NCI-H748 treated with DMSO at 0.1 percent for 48 hours (cell line): Measurements from ENCODE around the gene CDC42SE2.
"Not testable (repeated sequence)": the region's sequence is repeated elsewhere in the genome, so short reads cannot be mapped to it uniquely, and the experiment has no call there.

Experiments used
- DNase-seq: peaks from one replicate; lab custom pipeline; 2025; lab: John Stamatoyannopoulos, UW

The CDC42SE2 gene

GRCh38 chr5:131318455-131318854 lies 54.6 kb downstream of the CDC42SE2 start:
- DNase-seq = no peak

DNA sequence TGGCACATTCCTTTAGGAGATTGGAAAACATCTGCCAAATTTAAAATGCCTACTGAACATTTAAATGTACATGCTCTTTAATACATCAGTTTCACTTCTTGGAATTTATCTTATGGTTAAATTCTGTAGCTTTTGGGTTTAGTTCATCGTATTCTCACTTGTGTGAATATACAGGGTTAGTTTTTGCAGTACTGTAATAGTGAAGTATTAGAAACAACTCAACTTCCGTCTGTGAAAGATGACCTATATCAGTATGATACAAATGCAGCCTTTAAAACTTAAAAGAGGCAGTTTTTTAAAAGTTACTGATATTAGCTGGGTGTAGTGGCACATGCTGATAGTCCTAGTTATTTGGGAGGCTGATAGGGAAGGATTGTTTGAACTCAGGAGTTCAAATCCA lies 57.2 kb downstream of the CDC42SE2 start:
- DNase-seq = no peak

GRCh38 chr5:131322926-131323325 lies 59.1 kb downstream of the CDC42SE2 start:
- no peak for DNase-seq

DNA sequence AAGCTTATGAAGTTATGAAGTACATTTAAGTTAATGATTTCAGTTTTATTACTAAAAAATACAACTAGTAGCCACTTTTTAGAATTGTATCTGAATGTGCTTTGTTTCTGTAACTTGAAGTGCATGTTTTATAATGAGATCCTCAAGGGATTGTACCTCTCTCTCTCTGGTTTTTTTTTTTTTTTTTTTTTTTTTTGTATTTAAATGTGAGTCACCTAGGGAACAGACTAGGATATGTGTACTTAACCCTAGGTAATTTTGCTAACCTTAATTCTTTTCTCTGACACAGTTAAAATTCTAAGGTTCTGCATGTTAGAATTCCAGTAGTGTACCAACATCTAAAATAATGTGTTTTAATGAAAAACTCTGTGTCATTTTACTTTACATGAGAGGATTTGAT lies 59.5 kb downstream of the CDC42SE2 start:
- DNase-seq = no peak

GRCh38 chr5:131324303-131324702 lies 60.5 kb downstream of the CDC42SE2 start:
- no peak for DNase-seq

- DNase-seq = no peak
These were observed 64.9 kb downstream of the CDC42SE2 start for GRCh38 chr5:131328536-131329285.

DNA sequence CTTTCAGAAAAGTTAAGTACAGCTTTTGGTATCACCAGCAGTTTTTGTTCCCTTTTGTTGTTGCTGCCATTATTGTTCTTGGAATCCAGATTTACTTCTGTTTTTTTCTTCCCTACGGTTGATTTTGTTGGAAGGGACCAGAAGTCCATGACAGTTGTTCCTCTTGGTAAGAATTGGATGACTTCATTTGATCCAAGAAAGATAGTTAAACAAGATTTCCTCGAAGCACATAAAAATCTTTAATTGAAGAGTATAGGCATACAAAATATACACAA lies 65.4 kb downstream of the CDC42SE2 start:
- DNase-seq = no peak

DNA sequence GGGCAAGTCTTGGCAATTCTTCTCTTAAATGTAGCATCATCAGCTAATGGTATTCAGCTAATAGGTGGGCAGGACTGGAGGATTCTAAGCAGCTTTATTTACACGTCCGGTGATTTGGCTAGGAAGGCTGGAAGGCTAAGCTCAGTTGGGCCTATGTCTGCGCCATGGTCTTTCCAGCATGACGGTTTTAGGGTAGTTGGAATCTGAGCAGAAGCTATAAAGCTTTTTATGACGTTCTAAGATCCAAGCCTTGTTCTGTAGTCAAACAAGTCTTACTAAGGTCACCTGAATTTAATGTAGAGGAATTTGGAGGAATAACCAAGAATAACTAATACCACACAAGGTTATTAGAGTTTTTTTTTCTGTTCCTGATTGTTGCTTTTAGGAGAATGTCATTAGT lies 66.2 kb downstream of the CDC42SE2 start:
- no peak for DNase-seq

DNA sequence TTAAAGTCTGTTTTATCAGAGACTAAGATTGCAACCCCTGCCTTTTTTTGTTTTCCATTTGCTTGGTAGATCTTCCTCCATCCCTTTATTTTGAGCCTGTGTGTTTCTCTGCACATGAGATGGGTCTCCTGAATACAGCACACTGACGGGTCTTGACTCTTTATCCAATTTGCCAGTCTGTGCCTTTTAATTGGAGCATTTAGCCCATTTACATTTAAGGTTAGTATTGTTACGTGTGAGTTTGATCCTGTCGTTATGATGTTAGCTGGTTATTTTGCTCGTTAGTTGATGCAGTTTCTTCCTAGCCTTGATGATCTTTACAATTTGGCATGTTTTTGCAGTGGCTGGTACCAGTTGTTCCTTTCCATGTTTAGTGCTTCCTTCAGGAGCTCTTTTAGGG lies 71.9 kb downstream of the CDC42SE2 start:
- not testable (repeated sequence) for DNase-seq

GRCh38 chr5:131336801-131337200 lies 72.9 kb downstream of the CDC42SE2 start:
- not testable (repeated sequence) for DNase-seq

DNA sequence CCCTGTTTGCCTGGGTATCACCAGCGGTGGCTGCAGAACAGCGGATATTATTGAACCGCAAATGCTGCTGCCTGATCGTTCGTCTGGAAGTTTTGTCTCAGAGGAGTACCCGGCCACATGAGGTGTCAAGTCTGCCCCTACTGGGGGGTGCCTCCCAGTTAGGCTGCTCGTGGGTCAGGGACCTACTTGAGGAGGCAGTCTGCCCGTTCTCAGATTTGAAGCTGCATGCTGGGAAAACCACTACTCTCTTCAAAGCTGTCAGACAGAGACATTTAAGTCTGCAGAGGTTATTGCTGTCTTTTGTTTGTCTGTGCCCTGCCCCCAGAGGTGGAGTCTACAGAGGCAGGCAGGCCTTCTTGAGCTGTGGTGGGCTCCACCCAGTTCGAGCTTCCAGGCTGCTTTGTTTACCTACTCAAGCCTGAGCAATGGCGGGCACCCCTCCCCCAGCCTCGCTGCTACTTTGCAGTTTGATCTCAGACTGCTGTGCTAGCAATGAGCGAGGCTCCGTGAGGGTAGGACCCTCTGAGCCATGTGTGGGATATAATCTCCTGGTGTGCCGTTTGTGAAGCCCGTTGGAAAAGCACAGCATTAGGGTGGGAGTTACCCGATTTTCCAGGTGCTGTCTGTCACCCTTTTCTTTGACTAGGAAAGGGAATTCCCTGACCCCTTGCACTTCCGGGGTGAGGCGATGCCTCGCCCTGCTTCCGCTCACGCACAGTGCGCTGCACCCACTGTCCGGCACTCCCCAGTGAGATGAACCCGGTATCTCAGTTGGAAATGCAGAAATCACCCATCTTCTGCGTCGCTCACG lies 73.6 kb downstream of the CDC42SE2 start:
- DNase-seq = not testable (repeated sequence)

- DNase-seq = no peak
These were observed 74.2 kb downstream of the CDC42SE2 start for GRCh38 chr5:131338051-131338453.

GRCh38 chr5:131344288-131344687 lies 80.4 kb downstream of the CDC42SE2 start:
- not testable (repeated sequence) for DNase-seq

DNA sequence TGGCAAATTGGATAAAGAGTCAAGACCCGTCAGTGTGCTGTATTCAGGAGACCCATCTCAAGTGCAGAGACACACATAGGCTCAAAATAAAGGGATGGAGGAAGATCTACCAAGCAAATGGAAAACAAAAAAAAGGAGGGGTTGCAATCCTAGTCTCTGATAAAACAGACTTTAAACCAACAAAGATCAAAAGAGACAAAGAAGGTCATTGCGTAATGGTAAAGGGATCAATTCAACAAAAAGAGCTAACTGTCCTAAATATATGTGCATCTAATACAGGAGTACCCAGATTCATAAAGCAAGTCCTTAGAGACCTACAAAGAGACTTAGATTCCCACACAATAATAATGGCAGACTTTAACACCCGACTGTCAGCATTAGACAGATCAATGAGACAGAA lies 82.4 kb downstream of the CDC42SE2 start:
- not testable (repeated sequence) for DNase-seq

DNA sequence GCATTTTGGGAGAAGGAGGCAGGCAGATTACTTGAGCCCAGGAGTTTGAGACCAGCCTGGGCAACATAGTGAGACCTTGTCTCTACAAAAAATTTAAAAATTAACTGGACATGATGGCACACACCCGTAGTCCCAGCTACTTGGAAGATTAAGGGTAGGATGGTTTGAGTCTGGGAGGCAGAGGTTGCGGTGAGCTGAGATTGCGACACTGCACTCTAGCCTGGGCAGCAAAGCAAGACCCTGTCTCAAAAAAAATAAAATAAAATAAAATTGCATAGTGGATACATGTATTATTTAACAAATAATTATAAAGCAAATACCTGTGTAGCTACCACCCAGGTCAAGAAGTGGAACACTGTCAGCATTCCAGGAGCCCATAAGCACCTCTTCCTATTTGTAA lies 90.1 kb downstream of the CDC42SE2 start:
- no peak for DNase-seq

DNA sequence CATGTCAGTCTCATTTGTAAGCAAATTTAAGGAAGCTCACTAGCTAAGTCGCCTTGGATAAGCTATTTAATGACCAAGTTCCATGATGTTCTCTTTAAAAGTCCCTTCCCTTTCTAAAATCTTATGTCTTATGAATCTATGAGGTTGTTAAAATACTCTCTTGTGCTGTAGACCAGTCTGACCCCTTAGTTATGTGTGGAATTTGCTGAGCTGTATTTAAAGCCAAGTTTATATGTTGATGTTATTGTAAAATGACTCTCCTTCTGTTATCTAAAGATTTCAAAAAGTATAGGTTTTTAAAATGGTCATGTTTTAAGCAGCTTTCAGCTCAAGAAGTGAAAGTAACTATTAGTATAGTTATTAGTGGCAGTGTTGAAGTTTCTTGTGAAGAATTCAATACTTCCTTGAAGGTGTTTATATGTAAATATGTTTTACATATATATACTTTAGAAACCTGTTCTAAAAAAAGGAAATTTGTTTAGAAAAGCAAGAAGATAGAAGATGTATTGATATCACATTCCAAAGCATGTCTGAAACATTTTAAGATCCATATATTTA lies 92.2 kb downstream of the CDC42SE2 start:
- no peak for DNase-seq

- DNase-seq = no peak
These were observed 92.8 kb downstream of the CDC42SE2 start for GRCh38 chr5:131356619-131357018.

DNA sequence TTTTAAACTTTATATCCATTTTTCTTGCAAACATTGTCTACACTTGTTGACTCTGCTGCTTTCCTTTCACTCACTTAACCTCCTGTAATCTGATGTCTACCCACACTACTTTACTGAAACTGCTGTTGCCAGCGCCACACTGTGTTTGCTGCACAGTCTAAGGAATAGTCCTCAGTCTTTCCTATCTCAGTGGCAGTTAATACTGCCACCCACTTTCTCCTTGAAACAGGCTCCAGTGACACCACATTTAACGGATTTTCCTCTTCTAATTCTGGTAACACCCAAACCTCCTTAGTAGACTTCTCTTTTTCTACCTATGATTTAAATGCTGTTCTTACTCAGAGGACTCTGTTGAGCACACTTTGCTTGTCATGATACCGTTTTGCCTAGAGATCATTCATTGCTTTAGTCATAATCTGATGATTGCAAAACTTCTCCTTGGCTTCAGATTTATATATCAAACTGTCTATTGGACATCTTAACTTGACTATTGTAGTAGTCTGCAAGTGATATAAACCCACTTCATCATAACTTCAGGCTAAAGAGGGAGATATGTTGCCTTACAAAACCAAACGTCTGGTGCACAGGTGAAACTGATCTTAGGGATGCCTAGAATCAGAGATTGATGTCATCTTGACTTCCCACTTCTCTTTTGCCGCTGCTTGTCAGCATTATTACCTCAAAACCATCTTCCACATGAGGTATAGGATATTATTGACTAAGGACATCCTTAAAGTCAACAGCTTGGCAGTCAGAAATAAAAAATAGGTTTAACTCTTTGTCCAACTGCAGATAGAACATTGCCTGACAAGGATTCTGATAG lies 94.1 kb downstream of the CDC42SE2 start:
- DNase-seq = no peak

DNA sequence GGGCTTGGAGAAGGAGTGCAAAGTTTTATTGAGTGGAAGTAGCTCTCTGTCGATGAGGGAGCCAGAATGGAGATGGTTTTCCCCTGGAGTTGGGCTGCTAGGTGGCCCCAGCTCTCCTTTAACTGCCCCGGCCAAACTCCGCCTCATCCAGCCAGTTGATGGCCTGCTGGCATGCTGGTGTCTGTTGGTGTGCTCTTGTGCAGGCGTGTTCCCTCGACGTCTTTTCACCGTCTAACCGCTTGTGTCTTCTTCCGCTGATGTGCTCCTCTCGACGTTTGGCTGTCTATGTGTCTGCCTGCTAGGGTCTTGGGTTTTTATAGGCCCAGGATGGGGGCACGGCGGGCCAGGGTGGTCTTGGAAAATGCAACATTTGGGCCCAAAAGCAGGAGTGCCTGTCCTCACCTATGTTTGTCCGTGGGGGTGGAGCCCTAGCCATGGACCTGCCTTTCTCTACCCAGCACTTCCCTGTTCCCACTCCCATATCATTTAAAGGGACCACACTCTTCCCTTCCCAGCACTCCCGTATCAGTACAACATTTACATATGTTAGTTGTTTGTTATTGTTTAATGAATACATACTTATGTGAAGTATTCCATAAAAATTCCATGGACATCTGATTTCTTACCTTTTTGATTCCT lies 97.9 kb downstream of the CDC42SE2 start:
- DNase-seq = no peak

DNA sequence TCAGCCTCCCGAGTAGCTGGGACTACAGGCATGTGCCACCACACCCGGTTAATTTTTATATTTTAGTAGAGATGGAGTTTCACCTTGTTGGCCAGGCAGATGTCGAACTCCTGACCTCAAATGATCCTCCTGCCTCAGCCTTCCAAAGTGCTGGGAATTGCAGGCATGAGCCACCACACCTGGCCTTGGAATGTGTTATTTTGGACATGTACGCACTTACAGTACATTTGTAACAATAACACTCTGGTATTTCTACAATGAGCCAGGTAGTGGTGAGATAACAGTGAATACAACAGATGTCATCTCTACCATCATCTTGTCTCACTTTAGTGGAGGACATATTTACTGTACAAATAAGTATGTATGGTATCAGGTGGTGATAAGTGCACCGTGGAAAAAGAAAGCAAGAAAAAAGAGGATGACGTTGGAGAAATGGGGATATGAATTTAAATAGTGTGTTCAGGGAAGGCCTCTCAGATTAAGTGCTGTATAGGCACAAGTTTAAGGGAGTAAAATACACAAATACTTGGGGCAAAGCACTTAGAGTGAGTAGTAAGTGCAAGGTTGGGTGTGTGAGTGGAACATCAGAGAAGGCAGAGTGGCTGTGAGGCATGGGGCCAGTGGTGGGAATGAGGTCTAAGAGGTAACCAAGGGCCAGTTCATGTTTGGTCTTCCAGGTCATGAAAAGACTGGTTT lies 100.1 kb downstream of the CDC42SE2 start:
- DNase-seq = no peak

DNA sequence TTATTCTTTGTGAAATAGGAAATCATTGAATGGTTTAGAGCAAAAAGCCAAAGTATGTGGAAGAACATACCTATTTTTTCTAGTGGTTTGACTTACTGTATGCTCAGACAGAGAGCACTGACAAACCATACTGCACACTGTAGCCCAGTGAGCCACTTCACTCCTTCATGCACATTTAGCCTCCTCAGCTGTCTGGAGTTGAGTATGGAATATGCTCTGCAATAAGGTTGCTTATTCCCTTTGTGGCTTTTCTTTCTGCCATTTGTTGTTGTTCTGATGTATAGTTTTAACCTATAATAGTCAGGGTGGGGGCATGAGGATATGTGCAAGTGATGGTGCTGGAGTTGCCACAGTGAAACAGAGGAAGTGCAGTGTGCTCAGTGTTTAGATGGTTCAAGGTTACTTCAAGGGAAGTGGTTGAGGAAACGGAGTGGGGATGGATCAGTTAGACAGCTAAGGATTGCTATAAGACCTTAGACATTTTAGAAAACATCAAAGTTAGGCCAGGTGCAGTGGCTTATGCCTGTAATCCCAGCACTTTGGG lies 100.7 kb downstream of the CDC42SE2 start:
- DNase-seq = no peak
